Measurements from ENCODE around the gene GRWD1. TPM values are rescaled to one million over a fixed set of nuclear protein-coding genes. Genes with fewer than 3 reads are reported as not detected.

GRWD1 gene
- total RNA-seq, 1 experiment from 2014 or later: 64.8 TPM

DNA sequence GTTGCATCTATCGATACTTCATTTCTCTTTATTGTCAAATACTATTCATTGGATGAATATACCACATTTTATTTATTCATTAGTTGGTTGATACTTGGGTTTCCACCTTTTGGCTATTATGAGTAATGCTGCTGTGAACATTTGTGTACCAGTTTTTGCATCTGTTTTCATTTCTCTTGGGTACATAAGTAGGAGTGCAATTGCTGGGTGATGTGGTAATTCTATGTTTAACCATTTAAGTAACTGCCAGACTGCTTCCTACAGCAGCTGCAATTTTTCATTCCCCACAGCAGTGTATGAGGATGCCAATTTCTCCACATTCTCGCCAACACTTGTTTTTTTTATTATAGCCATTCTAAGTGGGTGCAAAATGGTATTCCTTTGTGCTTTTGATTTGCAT, 12.2 kb downstream of the GRWD1 start:
- Histone ChIP-seq H3K79me2 (ENCODE audit: insufficient read depth, low read length) (peaks cover 33% of the 10 kb centered on the region), H3K9ac (ENCODE audit: low read length) (no peak overlapping the region), H3K4me1 (ENCODE audit: control insufficient read depth in 1 of 2, insufficient read depth in 2 of 2, low read length in 2 of 2) (no peaks in the 10 kb centered on the region), H2AFZ (ENCODE audit: low read depth, low read length, poor library complexity, severe bottlenecking) (no peak overlapping the region), H3K9me3 (ENCODE audit: control insufficient read depth in 1 of 2, insufficient read depth in 1 of 2, low read depth in 1 of 2, low read length in 2 of 2) (no peaks in the 10 kb centered on the region), H3K27ac (ENCODE audit: low read depth, low read length) (no peak overlapping the region), H3K4me2 (ENCODE audit: low read length) (no peak overlapping the region), H3K9me2 (ENCODE audit: insufficient read depth) (no peaks in the 10 kb centered on the region), H3K4me3 (replicated peaks in 1 of 2; ENCODE audit: low read depth in 1 of 2, low read length in 2 of 2) (no peak overlapping the region), H3K36me3 (ENCODE audit: control insufficient read depth in 1 of 2, insufficient read depth in 2 of 2, low read length in 2 of 2) (peaks cover 18 to 46% of the 10 kb centered on the region in 2 experiments; a peak in 3 of 4 replicates), H3K27me3 (ENCODE audit: insufficient read depth, low read length) (no peaks in the 10 kb centered on the region), H4K20me1 (ENCODE audit: insufficient read depth) (no peaks in the 10 kb centered on the region)
- intact Hi-C loops (cut with micrococcal nuclease): no loop called here
- no peak for ATAC-seq
- ChIA-PET POLR2A (interaction anchor here (2.2 kb wide), 1 partner anchor 12 kb away, joined by 5 read pairs; the partner anchor contains the start of gene GRWD1), CTCF (no interaction called here), RAD21 (ENCODE audit: low non-redundant PET in 1 of 2, low total read pairs in 2 of 2, uncharacterized antibody in 2 of 2, unreplicated experiment in 2 of 2) (no interaction called here)
- TF ChIP-seq SP1 (IDR thresholded peaks at IDR 0.05; ENCODE audit: low read depth) (no peak), CEBPB (IDR thresholded peaks at IDR 0.05; ENCODE audit: low read depth) (no peak), TCF7L2 (IDR thresholded peaks at IDR 0.05; ENCODE audit: borderline replicate concordance, extremely low read depth, insufficient read depth, insufficient read length) (no peak), POLR2A (IDR thresholded peaks at IDR 0.05; ENCODE audit: borderline replicate concordance, extremely low read depth, insufficient read depth, insufficient read length) (no peak), EZH2 (IDR thresholded peaks at IDR 0.05) (no peak), EGR1 (IDR thresholded peaks at IDR 0.05; ENCODE audit: low read depth) (no peak), EZH2phosphoT487 (IDR thresholded peaks at IDR 0.05; ENCODE audit: borderline replicate concordance) (no peak), SRF (IDR thresholded peaks at IDR 0.05; ENCODE audit: low read depth) (no peak), RAD21 (IDR thresholded peaks at IDR 0.05; ENCODE audit: low read depth) (no peak), ELF1 (IDR thresholded peaks at IDR 0.05; ENCODE audit: borderline replicate concordance, low read depth) (no peak), YY1 (IDR thresholded peaks at IDR 0.05; ENCODE audit: extremely low read depth, insufficient replicate concordance, low read depth, low read length) (no peak), POLR2AphosphoS5 (IDR thresholded peaks at IDR 0.05; ENCODE audit: low read depth, low read length) (no peak), JUND (IDR thresholded peaks at IDR 0.05) (no peak), ZFX (IDR thresholded peaks at IDR 0.05) (no peak)
- TF ChIP-seq, protein P1, sequence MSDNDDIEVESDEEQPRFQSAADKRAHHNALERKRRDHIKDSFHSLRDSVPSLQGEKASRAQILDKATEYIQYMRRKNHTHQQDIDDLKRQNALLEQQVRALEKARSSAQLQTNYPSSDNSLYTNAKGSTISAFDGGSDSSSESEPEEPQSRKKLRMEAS (IDR thresholded peaks at IDR 0.05): no peak
- TF ChIP-seq, protein P2, sequence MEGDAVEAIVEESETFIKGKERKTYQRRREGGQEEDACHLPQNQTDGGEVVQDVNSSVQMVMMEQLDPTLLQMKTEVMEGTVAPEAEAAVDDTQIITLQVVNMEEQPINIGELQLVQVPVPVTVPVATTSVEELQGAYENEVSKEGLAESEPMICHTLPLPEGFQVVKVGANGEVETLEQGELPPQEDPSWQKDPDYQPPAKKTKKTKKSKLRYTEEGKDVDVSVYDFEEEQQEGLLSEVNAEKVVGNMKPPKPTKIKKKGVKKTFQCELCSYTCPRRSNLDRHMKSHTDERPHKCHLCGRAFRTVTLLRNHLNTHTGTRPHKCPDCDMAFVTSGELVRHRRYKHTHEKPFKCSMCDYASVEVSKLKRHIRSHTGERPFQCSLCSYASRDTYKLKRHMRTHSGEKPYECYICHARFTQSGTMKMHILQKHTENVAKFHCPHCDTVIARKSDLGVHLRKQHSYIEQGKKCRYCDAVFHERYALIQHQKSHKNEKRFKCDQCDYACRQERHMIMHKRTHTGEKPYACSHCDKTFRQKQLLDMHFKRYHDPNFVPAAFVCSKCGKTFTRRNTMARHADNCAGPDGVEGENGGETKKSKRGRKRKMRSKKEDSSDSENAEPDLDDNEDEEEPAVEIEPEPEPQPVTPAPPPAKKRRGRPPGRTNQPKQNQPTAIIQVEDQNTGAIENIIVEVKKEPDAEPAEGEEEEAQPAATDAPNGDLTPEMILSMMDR (IDR thresholded peaks at IDR 0.05 in 2 of 3, conservative IDR thresholded peaks at IDR 0.05 in 1 of 3; ENCODE audit: borderline replicate concordance in 1 of 3, insufficient read depth in 1 of 3, low read depth in 2 of 3, low read length in 2 of 3): no peak
- TF ChIP-seq, protein P3, sequence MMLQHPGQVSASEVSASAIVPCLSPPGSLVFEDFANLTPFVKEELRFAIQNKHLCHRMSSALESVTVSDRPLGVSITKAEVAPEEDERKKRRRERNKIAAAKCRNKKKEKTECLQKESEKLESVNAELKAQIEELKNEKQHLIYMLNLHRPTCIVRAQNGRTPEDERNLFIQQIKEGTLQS (IDR thresholded peaks at IDR 0.05): no peak
- TF ChIP-seq, protein P4, sequence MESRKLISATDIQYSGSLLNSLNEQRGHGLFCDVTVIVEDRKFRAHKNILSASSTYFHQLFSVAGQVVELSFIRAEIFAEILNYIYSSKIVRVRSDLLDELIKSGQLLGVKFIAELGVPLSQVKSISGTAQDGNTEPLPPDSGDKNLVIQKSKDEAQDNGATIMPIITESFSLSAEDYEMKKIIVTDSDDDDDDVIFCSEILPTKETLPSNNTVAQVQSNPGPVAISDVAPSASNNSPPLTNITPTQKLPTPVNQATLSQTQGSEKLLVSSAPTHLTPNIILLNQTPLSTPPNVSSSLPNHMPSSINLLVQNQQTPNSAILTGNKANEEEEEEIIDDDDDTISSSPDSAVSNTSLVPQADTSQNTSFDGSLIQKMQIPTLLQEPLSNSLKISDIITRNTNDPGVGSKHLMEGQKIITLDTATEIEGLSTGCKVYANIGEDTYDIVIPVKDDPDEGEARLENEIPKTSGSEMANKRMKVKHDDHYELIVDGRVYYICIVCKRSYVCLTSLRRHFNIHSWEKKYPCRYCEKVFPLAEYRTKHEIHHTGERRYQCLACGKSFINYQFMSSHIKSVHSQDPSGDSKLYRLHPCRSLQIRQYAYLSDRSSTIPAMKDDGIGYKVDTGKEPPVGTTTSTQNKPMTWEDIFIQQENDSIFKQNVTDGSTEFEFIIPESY (IDR thresholded peaks at IDR 0.05; ENCODE audit: extremely low read depth, insufficient replicate concordance, low read length): no peak
- TF ChIP-seq, protein P5, sequence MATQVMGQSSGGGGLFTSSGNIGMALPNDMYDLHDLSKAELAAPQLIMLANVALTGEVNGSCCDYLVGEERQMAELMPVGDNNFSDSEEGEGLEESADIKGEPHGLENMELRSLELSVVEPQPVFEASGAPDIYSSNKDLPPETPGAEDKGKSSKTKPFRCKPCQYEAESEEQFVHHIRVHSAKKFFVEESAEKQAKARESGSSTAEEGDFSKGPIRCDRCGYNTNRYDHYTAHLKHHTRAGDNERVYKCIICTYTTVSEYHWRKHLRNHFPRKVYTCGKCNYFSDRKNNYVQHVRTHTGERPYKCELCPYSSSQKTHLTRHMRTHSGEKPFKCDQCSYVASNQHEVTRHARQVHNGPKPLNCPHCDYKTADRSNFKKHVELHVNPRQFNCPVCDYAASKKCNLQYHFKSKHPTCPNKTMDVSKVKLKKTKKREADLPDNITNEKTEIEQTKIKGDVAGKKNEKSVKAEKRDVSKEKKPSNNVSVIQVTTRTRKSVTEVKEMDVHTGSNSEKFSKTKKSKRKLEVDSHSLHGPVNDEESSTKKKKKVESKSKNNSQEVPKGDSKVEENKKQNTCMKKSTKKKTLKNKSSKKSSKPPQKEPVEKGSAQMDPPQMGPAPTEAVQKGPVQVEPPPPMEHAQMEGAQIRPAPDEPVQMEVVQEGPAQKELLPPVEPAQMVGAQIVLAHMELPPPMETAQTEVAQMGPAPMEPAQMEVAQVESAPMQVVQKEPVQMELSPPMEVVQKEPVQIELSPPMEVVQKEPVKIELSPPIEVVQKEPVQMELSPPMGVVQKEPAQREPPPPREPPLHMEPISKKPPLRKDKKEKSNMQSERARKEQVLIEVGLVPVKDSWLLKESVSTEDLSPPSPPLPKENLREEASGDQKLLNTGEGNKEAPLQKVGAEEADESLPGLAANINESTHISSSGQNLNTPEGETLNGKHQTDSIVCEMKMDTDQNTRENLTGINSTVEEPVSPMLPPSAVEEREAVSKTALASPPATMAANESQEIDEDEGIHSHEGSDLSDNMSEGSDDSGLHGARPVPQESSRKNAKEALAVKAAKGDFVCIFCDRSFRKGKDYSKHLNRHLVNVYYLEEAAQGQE (IDR thresholded peaks at IDR 0.05; ENCODE audit: low read depth): no peak
- DNase-seq (ENCODE audit: low read depth, low spot score): no peak
- BruUV-seq (replicated peaks): no TSS peak
